HepG2 (cell line): Measurements from ENCODE around the gene RHOBTB1. TPM values are rescaled to one million over a fixed set of nuclear protein-coding genes. Genes with fewer than 3 reads are reported as not detected.

Experiments
- ATAC-seq: fragments of 200-7000 bp; cut with Tn5 transposase; 3 replicates; pipeline ENCODE4 v1.9.1; 2020; ENCODE audit warnings: mild to moderate bottlenecking, moderate library complexity
- BruUV-seq: library from RNA; stranded (reverse); fragments of 400-500 nt; replicated peaks from 2 replicates; lab custom pipeline; 2021; lab: Mats Ljungman, UMichigan
- CTCF ChIA-PET: fragments of 300-600 bp; formaldehyde crosslinking; extraction: SDS; loops from one replicate; lab custom pipeline; 2021; ENCODE audit warnings: low total read pairs, inconsistent platforms, low intra/inter-chr PET ratio; lab: Yijun Ruan, JAX
- POLR2A ChIA-PET: fragments of 350-600 bp; sonication (Branson Sonifier 250); formaldehyde crosslinking; loops from one replicate; lab custom pipeline; 2020; ENCODE audit warnings: antibody characterized with exemption, inconsistent platforms; lab: Yijun Ruan, JAX
- DNase-seq: peaks from one replicate; pipeline ENCODE4 v3.0.0-alpha.2; 2015; ENCODE audit warnings: low spot score
- FAIRE-seq: peaks from 3 replicates; lab custom pipeline; 2011; peaks lifted over from hg19 to GRCh38; lab: Jason Lieb, UNC
- H2AFZ ChIP-seq: one replicate; pipeline ENCODE4 v1.6.1; 2011; ENCODE audit warnings: low read length, inconsistent platforms
- H3K27ac ChIP-seq: fragments of 300-600 bp; 3 replicates; pipeline ENCODE4 v1.8.0; 2011; ENCODE audit warnings: mixed run types, mild to moderate bottlenecking, mixed read lengths, low read length, inconsistent platforms; ENCODE audit not compliant: insufficient read depth; ENCODE audit errors: extremely low read length
- H3K27me3 ChIP-seq, 2 experiments: fragments of 200-600 bp in 1 of 2; 2 replicates in 1 of 2; 3 replicates in 1 of 2; pipeline versions ENCODE4 v1.6.0 to v1.8.0; 2011; ENCODE audit warnings: low read length in 2 of 2, mild to moderate bottlenecking in 2 of 2, moderate library complexity in 2 of 2, inconsistent platforms in 1 of 2; ENCODE audit not compliant: insufficient read depth in 2 of 2, control insufficient read depth in 1 of 2
- H3K36me3 ChIP-seq, 2 experiments: fragments of 200-600 bp in 1 of 2; replicated peaks in 1 of 2; 2 replicates in 1 of 2; 3 replicates in 1 of 2; pipeline versions ENCODE4 v1.5.1 to v1.8.0; 2011; ENCODE audit warnings: low read length in 2 of 2, inconsistent platforms in 1 of 2; ENCODE audit not compliant: insufficient read depth in 2 of 2, control insufficient read depth in 1 of 2
- H3K4me1 ChIP-seq: 2 replicates; pipeline ENCODE4 v1.5.1; 2012; ENCODE audit warnings: low read length, inconsistent platforms; ENCODE audit not compliant: insufficient read depth
- H3K4me2 ChIP-seq: 2 replicates; pipeline ENCODE4 v1.6.0; 2011; ENCODE audit warnings: low read depth, low read length, inconsistent platforms
- H3K4me3 ChIP-seq, 3 experiments: fragments of 200-600 bp in 1 of 3; sonication (generic), shearing (Covaris generic) in 1 of 3; replicated peaks in 1 of 3; 2 replicates each; pipeline ENCODE4 v1.5.1; 2011 to 2016; ENCODE audit warnings: low read length in 3 of 3, inconsistent platforms in 2 of 3, low read depth in 2 of 3, mild to moderate bottlenecking in 2 of 3, control low read depth in 1 of 3, mixed read lengths in 1 of 3; ENCODE audit not compliant: insufficient read depth in 1 of 3
- H3K79me2 ChIP-seq: one replicate; pipeline ENCODE4 v1.6.1; 2011; ENCODE audit warnings: low read length, inconsistent platforms; ENCODE audit not compliant: insufficient read depth
- H3K9ac ChIP-seq: 2 replicates; pipeline ENCODE4 v1.6.0; 2011; ENCODE audit warnings: mild to moderate bottlenecking, low read depth, low read length, inconsistent platforms; ENCODE audit not compliant: insufficient read depth
- H3K9me3 ChIP-seq: 2 replicates; pipeline ENCODE4 v1.5.1; 2012; ENCODE audit warnings: mild to moderate bottlenecking, low read length
- H4K20me1 ChIP-seq: 2 replicates; pipeline ENCODE4 v1.6.0; 2011; ENCODE audit warnings: inconsistent platforms, mild to moderate bottlenecking, low read length, moderate library complexity; ENCODE audit not compliant: insufficient read depth
- ATF2 ChIP-seq: sonication (generic); formaldehyde crosslinking; IDR thresholded peaks from 2 replicates; pipeline ENCODE4 v1.4.0; 2020; ENCODE audit warnings: missing genetic modification reagents
- CHD4 ChIP-seq: fragments of 200-600 bp; sonication (generic); IDR thresholded peaks from 2 replicates; pipeline ENCODE4 v1.7.0; 2017; ENCODE audit warnings: mild to moderate bottlenecking, low read length, borderline replicate concordance
- GATAD2A ChIP-seq: IDR thresholded peaks from 2 replicates; pipeline ENCODE4 v1.6.1; 2016
- NAIF1 ChIP-seq: sonication (generic); formaldehyde crosslinking; IDR thresholded peaks from 2 replicates; pipeline ENCODE4 v1.5.0; 2020; ENCODE audit warnings: mild to moderate bottlenecking, missing genetic modification reagents, borderline replicate concordance
- SIN3B ChIP-seq: fragments of 150-350 bp; IDR thresholded peaks from 2 replicates; pipeline ENCODE4 v1.6.1; 2014; ENCODE audit warnings: low read length
- SMAD9 ChIP-seq: sonication (generic); formaldehyde crosslinking; IDR thresholded peaks from 2 replicates; pipeline ENCODE4 v1.5.1; 2020; ENCODE audit warnings: mild to moderate bottlenecking, missing genetic modification reagents
- SMC3 ChIP-seq: IDR thresholded peaks from 2 replicates; pipeline ENCODE4 v1.6.1; 2011; ENCODE audit warnings: low read length, improper control_type of control experiment
- ZNF597 ChIP-seq: sonication (generic); formaldehyde crosslinking; IDR thresholded peaks from 2 replicates; pipeline ENCODE4 v1.5.0; 2020; ENCODE audit warnings: missing genetic modification reagents
- WGBS: methylation state at CpG from one replicate; pipeline ENCODE4 v1.1.6; 2017; ENCODE audit warnings: low lambda C conversion rate; 5-methylcytosine and 5-hydroxymethylcytosine counted together
- in situ Hi-C: cut with HindIII; loops from 2 replicates; pipeline ENCODE4 v1.10.0; 2017; ENCODE audit warnings: low pct_unique_long_range_greater_than_20kb; ENCODE audit not compliant: extremely low pct_ligation_motif_present
- intact Hi-C: fragments of 100-400 bp; cut with micrococcal nuclease; formaldehyde crosslinking; loops from one replicate; pipeline ENCODE4 v1.10.0; 2022; ENCODE audit not compliant: unreplicated experiment
- polyA plus RNA-seq, 8 experiments: library from polyadenylated mRNA; depleted of rRNA in 3 of 8; stranded (reverse) in 7 of 8; unstranded in 1 of 8; fragments of >200 nt; fragmentation: Illumina TruSeq in 4 of 8; extraction: Trizol in 4 of 8; gene quantifications; 2 replicates each; pipeline versions ENCODE4 v1.2.1 to v1.2.3, GENCODE V29; 2011 to 2016; ENCODE audit warnings: low read depth in 4 of 8, missing spikeins in 1 of 8, mixed read lengths in 1 of 8; ENCODE audit not compliant: insufficient read depth in 1 of 8
- total RNA-seq, 5 experiments: library from RNA; depleted of rRNA; stranded (reverse); fragments of >200 nt; fragmentation: Illumina TruSeq; extraction: Trizol; gene quantifications; 2 replicates each; pipeline ENCODE4 v1.2.3, GENCODE V29; 2016; ENCODE audit warnings: low read depth in 1 of 5
- TF ChIP-seq, protein P1 (sequence below): sonication (generic); formaldehyde crosslinking; IDR thresholded peaks from 2 replicates; pipeline ENCODE4 v1.4.0; 2020; ENCODE audit warnings: mild to moderate bottlenecking, low read depth, missing genetic modification reagents
- TF ChIP-seq, protein P2 (sequence below): sonication (generic); formaldehyde crosslinking; IDR thresholded peaks from 2 replicates; pipeline ENCODE4 v1.4.0; 2020; ENCODE audit warnings: low read depth, mild to moderate bottlenecking, missing genetic modification reagents

RHOBTB1 gene
- total and polyA plus RNA-seq, 2 of the 13 experiments (the other 11 are each of a cell fraction or from before 2014, with no cell fraction given) = 18.8 to 59.5 TPM

- no peak for TF ChIP-seq ATF2
- TF ChIP-seq SMC3 = peak; percentile 81
- 0 out of 2 replicates have a peak, but pooled peaks have one; percentile 11 for TF ChIP-seq GATAD2A (CRISPR knock-in tag)
- TF ChIP-seq, all 625 proteins: peak for 14
These were observed 20.6 kb upstream of the RHOBTB1 start (continued) for GRCh38 chr10:60964257-60965235.

- FAIRE-seq (no peak), ATAC-seq (no peak), DNase-seq (peak; percentile 25)
- no TSS peak for BruUV-seq
- POLR2A ChIA-PET = interaction anchor here (0.9 kb wide), 1 partner anchor 20 kb away, joined by 3 read pairs; no protein-coding TSS in a partner anchor
- no peak overlapping the region for H3K27ac ChIP-seq
- H3K4me1 ChIP-seq = peaks cover 44% of the 10 kb centered on the region
- no peaks in the 10 kb centered on the region for H3K79me2 ChIP-seq
- H2AFZ ChIP-seq = no peak overlapping the region
- 79% methylated on average over 4 of the region's 4 CpGs for WGBS
- H3K4me3 ChIP-seq = no peak overlapping the region
- no peak overlapping the region for H3K9ac ChIP-seq
- no peaks in the 10 kb centered on the region for H4K20me1 ChIP-seq
- peaks cover 0 to 2% of the 10 kb centered on the region in 2 experiments; a peak in 1 of 5 replicates for H3K36me3 ChIP-seq
- no peaks in the 10 kb centered on the region for H3K9me3 ChIP-seq
- H3K27me3 ChIP-seq = no peaks in the 10 kb centered on the region
- intact Hi-C loops (loop anchor here (1.0 to 5.0 kb wide), 4 partner anchors 34 to 321 kb away; no protein-coding TSS in a partner anchor), in situ Hi-C loops (loop anchor here (10.0 kb wide), 1 partner anchor 139 kb away; no protein-coding TSS in a partner anchor)
- CTCF ChIA-PET = interaction anchor here (1.3 to 1.9 kb wide), 3 partner anchors 80 to 177 kb away, joined by 3 to 9 read pairs (median 8); no protein-coding TSS in a partner anchor
- no peak overlapping the region for H3K4me2 ChIP-seq
- TF ChIP-seq, protein P1, sequence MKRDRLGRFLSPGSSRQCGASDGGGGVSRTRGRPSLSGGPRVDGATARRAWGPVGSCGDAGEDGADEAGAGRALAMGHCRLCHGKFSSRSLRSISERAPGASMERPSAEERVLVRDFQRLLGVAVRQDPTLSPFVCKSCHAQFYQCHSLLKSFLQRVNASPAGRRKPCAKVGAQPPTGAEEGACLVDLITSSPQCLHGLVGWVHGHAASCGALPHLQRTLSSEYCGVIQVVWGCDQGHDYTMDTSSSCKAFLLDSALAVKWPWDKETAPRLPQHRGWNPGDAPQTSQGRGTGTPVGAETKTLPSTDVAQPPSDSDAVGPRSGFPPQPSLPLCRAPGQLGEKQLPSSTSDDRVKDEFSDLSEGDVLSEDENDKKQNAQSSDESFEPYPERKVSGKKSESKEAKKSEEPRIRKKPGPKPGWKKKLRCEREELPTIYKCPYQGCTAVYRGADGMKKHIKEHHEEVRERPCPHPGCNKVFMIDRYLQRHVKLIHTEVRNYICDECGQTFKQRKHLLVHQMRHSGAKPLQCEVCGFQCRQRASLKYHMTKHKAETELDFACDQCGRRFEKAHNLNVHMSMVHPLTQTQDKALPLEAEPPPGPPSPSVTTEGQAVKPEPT (CRISPR knock-in tag) = no peak
- TF ChIP-seq SMAD9 (CRISPR knock-in tag) = no peak
- 0 out of 2 replicates have a peak, but pooled peaks have one; percentile 30 for TF ChIP-seq CHD4
- TF ChIP-seq ZNF597 (CRISPR knock-in tag) = no peak
- no peak for TF ChIP-seq NAIF1
- no peak for TF ChIP-seq SIN3B
- TF ChIP-seq, protein P2, sequence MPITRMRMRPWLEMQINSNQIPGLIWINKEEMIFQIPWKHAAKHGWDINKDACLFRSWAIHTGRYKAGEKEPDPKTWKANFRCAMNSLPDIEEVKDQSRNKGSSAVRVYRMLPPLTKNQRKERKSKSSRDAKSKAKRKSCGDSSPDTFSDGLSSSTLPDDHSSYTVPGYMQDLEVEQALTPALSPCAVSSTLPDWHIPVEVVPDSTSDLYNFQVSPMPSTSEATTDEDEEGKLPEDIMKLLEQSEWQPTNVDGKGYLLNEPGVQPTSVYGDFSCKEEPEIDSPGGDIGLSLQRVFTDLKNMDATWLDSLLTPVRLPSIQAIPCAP (CRISPR knock-in tag) = no peak
These were observed 19.7 kb upstream of the RHOBTB1 start for GRCh38 chr10:60963441-60964256.
